ENCODE results near the gene ERLIN1. TPM values are rescaled to one million over a fixed set of nuclear protein-coding genes. Genes with fewer than 3 reads are reported as not detected.

The ERLIN1 gene
- total RNA-seq, 1 donor from 2014 or later: 8.3 TPM

DNA sequence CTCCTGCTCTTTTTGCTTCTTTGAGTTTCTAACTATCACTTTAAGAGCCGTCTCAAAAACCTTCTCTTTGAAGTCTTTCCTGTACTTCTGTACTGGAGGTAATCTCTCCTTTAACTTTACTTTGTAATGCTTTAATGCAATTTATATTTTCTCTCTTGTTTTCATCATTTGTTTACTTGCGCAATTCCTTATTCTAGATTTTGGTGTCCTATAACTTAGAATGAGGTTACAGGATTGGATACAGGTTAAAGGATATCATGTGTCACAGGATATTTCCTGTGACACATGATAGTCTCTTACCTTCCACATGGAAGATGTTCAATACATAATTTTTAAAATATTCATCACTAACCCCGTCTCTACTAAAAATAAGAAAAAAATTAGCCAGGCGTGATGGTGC lies 61.7 kb downstream of the ERLIN1 start:
- H3K27me3 ChIP-seq (ENCODE audit: low read depth): peaks cover 30% of the 10 kb centered on the region
- intact Hi-C loops (cut with micrococcal nuclease): no loop called here
- no peak overlapping the region for H3K4me3 ChIP-seq
- TF ChIP-seq, protein P1, sequence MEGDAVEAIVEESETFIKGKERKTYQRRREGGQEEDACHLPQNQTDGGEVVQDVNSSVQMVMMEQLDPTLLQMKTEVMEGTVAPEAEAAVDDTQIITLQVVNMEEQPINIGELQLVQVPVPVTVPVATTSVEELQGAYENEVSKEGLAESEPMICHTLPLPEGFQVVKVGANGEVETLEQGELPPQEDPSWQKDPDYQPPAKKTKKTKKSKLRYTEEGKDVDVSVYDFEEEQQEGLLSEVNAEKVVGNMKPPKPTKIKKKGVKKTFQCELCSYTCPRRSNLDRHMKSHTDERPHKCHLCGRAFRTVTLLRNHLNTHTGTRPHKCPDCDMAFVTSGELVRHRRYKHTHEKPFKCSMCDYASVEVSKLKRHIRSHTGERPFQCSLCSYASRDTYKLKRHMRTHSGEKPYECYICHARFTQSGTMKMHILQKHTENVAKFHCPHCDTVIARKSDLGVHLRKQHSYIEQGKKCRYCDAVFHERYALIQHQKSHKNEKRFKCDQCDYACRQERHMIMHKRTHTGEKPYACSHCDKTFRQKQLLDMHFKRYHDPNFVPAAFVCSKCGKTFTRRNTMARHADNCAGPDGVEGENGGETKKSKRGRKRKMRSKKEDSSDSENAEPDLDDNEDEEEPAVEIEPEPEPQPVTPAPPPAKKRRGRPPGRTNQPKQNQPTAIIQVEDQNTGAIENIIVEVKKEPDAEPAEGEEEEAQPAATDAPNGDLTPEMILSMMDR (IDR thresholded peaks at IDR 0.05; ENCODE audit: borderline replicate concordance): no peak
- DNase-seq: no peak
- H3K9me3 ChIP-seq (replicated peaks): no peaks in the 10 kb centered on the region
- H3K4me1 ChIP-seq: no peaks in the 10 kb centered on the region
- no peak overlapping the region for H3K27ac ChIP-seq (replicated peaks)
- H3K36me3 ChIP-seq: no peaks in the 10 kb centered on the region

DNA sequence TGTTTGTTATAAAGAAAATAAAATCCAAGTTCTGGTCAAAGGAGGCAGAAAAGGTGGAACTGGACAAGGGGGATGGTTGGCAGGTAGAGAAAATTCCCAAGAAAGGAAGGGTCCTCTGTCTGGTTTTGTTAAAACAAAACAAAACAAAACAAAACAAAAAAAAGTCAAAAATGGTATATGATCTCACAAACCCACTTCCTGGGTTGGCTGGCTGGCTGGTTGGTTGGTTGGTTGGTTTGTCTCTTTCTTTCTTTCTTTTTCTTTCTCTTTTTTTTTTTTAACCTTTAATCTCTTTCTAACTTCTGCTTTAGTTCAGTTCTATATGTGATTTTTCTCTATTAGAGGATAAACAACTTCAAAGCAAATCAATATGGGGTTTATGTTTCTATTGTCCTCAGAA lies 63.0 kb downstream of the ERLIN1 start:
- TF ChIP-seq, protein P1 (IDR thresholded peaks at IDR 0.05; ENCODE audit: borderline replicate concordance): no peak
- H3K27me3 ChIP-seq (ENCODE audit: low read depth): peaks cover 38% of the 10 kb centered on the region
- no peak overlapping the region for H3K4me3 ChIP-seq
- no peaks in the 10 kb centered on the region for H3K9me3 ChIP-seq (replicated peaks)
- H3K36me3 ChIP-seq: no peaks in the 10 kb centered on the region
- DNase-seq: no peak
- no peak overlapping the region for H3K27ac ChIP-seq (replicated peaks)
- intact Hi-C loops (cut with micrococcal nuclease): no loop called here
- no peaks in the 10 kb centered on the region for H3K4me1 ChIP-seq

DNA sequence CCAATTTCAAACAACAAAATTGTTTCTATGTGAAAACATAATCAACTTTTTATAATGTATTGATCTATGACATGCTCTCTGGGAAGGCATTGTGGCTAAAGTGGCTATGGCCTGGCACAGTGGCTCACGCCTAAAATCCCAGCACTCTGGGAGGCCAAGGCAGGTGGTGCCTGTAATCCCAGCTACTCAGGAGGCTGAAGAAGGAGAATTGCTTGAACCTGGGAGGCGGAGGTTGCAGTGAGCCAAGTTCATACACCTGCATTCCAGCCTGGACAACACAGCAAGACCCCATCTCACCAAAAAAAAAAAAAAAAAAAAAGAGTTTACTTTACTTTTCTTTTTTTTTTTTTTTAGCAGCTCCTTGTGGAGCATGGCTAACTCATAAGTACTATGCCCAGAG lies 65.3 kb downstream of the ERLIN1 start:
- H3K36me3 ChIP-seq: no peaks in the 10 kb centered on the region
- H3K4me1 ChIP-seq: no peaks in the 10 kb centered on the region
- intact Hi-C loops (cut with micrococcal nuclease): no loop called here
- no peak for DNase-seq
- peaks cover 60% of the 10 kb centered on the region for H3K27me3 ChIP-seq (ENCODE audit: low read depth)
- H3K9me3 ChIP-seq (replicated peaks): no peaks in the 10 kb centered on the region
- TF ChIP-seq, protein P1 (IDR thresholded peaks at IDR 0.05; ENCODE audit: borderline replicate concordance): no peak
- H3K27ac ChIP-seq (replicated peaks): no peak overlapping the region
- H3K4me3 ChIP-seq: no peak overlapping the region

DNA sequence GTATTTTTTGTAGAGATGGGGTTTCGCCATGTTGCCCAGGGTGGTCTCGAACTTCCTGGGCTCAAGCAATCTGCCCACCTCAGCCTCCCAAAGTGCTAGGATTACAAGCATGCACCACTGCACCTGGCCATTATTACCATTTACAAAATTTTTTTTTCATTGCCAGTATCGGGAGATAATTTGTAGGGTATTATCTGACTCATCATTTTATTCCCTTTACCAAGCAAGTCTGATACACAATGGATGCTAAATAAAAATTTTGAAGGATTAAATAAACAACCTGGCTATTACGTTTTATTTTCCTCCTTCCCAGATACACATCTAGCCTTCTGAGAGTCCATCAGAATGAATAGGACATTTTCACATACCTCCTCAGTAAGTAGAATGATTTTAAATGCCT lies 66.1 kb downstream of the ERLIN1 start:
- Histone ChIP-seq H3K27me3 (ENCODE audit: low read depth) (peaks cover 64% of the 10 kb centered on the region), H3K4me3 (no peak overlapping the region), H3K4me1 (peaks cover 3% of the 10 kb centered on the region), H3K36me3 (no peaks in the 10 kb centered on the region), H3K27ac (replicated peaks) (no peak overlapping the region), H3K9me3 (replicated peaks) (no peaks in the 10 kb centered on the region)
- no peak for DNase-seq
- intact Hi-C loops (cut with micrococcal nuclease): no loop called here
- TF ChIP-seq, protein P1 (IDR thresholded peaks at IDR 0.05; ENCODE audit: borderline replicate concordance): no peak

DNA sequence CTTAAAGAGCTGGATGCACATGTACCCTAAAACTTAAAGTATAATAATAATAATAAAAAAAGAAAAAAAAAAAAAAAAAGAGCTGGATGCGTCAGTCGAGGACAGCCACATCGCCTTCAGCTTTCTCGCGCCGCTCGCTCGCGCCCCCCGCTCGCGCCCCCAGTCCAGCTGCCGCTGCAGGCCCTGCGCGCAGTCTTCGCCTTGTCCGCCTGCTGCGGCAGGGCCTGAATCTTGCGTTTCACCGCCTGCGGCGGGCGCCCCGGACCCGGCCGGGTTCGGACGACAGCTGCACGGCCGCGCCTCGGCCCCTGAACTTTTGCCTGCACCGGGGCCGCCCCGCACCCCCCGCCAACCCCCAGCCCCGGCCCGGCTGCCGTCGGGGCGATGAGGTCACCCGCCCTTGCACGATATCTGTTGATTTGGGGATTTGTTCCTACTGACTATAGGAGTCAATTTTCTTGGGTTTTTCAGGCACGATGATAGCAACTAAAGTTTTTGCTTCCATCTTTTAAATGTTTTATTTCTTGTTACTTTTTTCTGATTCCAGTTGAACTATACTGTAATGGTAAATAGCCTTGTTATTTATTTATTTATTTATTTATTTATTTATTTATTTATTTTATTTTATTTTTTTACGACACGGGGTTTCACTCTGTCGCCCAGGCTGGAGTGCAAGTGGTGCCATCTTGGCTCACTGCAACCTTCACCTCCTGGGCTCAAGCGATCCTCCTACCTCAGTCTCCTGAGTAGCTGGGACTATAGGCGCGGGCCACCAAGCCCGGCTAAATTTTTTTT lies 70.7 kb downstream of the ERLIN1 start:
- intact Hi-C loops (cut with micrococcal nuclease): no loop called here
- TF ChIP-seq, protein P1 (IDR thresholded peaks at IDR 0.05; ENCODE audit: borderline replicate concordance): no peak
- Histone ChIP-seq H3K36me3 (no peaks in the 10 kb centered on the region), H3K4me1 (peaks cover 3% of the 10 kb centered on the region), H3K27ac (replicated peaks) (no peak overlapping the region), H3K9me3 (replicated peaks) (no peaks in the 10 kb centered on the region), H3K4me3 (peak overlapping the region; percentile 43), H3K27me3 (ENCODE audit: low read depth) (peaks cover 62% of the 10 kb centered on the region)
- no peak for DNase-seq
